H1 (cell line): ENCODE results near the gene LRTM2.

Source experiments
- EZH2 ChIP-seq: fragments of 200-600 bp; sonication (generic); IDR thresholded peaks from 2 replicates; pipeline ENCODE4 v1.7.1; 2012; ENCODE audit warnings: low read depth, mild to moderate bottlenecking, moderate library complexity, low read length, inconsistent platforms; ENCODE audit not compliant: severe bottlenecking
- POLR2A ChIP-seq, 2 experiments: IDR thresholded peaks; 1 replicate in 1 of 2; 2 replicates in 1 of 2; pipeline ENCODE4 v1.6.1; 2011; ENCODE audit warnings: low read depth in 2 of 2, low read length in 2 of 2, mild to moderate bottlenecking in 2 of 2; ENCODE audit errors: control extremely low read depth in 1 of 2
- POLR2AphosphoS5 ChIP-seq: IDR thresholded peaks from 2 replicates; pipeline ENCODE4 v1.6.1; 2011; ENCODE audit warnings: low read depth, low read length
- RAD21 ChIP-seq, 2 experiments: IDR thresholded peaks in 1 of 2; conservative IDR thresholded peaks in 1 of 2; 2 replicates each; pipeline ENCODE4 v1.6.1; 2011; ENCODE audit warnings: low read depth in 2 of 2, low read length in 2 of 2, improper control_type of control experiment in 1 of 2, inconsistent platforms in 1 of 2, mild to moderate bottlenecking in 1 of 2, moderate library complexity in 1 of 2
- RXRA ChIP-seq: IDR thresholded peaks from 2 replicates; pipeline ENCODE4 v1.6.1; 2011; ENCODE audit warnings: low read depth, mild to moderate bottlenecking, low read length, moderate library complexity; ENCODE audit not compliant: insufficient read depth
- TAF1 ChIP-seq: IDR thresholded peaks from 2 replicates; pipeline ENCODE4 v1.6.1; 2011; ENCODE audit warnings: mild to moderate bottlenecking, low read depth, low read length
- YY1 ChIP-seq: IDR thresholded peaks from 2 replicates; pipeline ENCODE4 v1.6.1; 2011; ENCODE audit warnings: low read depth, mild to moderate bottlenecking, low read length
- ZNF274 ChIP-seq: IDR thresholded peaks from 2 replicates; pipeline ENCODE4 v1.7.0; 2012; ENCODE audit warnings: low read length, borderline replicate concordance; ENCODE audit errors: extremely low read depth
- TF ChIP-seq, protein P1 (sequence below): IDR thresholded peaks from 2 replicates; pipeline ENCODE4 v1.6.1; 2012; ENCODE audit warnings: inconsistent platforms
- TF ChIP-seq, protein P2 (sequence below), 3 experiments: IDR thresholded peaks; 1 replicate in 2 of 3; 2 replicates in 1 of 3; pipeline versions ENCODE4 v1.5.1 to v1.6.1; 2011; ENCODE audit warnings: low read length in 3 of 3, mild to moderate bottlenecking in 3 of 3, inconsistent platforms in 2 of 3, low read depth in 1 of 3, moderate library complexity in 1 of 3; ENCODE audit not compliant: insufficient read depth in 1 of 3; ENCODE audit errors: control extremely low read depth in 1 of 3

DNA sequence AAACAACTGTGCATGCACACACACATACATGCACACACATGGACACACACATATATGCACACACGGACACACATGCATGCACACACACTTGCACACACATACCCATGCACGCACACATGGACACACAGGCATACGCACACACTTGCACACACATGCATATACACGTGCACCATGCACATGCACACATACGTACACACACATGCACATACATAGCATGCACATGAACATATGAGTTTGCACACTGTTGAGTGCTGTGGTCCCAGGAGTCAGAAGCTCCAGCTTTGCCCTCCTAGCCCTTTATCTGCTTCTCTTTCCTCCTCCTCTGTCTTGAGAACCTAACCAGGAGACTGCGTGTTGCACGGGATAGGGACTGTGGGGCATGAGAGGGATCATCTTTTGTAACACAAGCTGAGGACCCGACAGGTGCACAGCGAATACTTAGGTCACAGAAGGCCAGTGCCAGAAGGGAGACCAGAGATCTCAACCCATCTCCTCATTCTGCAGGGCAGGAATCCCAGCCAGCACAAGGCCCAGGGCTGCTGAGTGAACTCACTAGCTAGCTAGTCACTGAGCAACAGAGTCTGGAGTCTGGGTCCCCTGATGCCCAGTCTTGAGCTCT is 3.5 kb upstream of the LRTM2 start:
- TF ChIP-seq RAD21 (IDR thresholded peaks at IDR 0.05 in 1 of 2, conservative IDR thresholded peaks at IDR 0.05 in 1 of 2; ENCODE audit: low read depth in 2 of 2, low read length in 2 of 2) (no peak), POLR2A (IDR thresholded peaks at IDR 0.05; ENCODE audit: control extremely low read depth in 1 of 2, low read depth in 2 of 2, low read length in 2 of 2) (no peak), TAF1 (no peak), EZH2 (no peak), POLR2AphosphoS5 (no peak), ZNF274 (no peak), YY1 (no peak), RXRA (no peak)
- TF ChIP-seq, protein P1, sequence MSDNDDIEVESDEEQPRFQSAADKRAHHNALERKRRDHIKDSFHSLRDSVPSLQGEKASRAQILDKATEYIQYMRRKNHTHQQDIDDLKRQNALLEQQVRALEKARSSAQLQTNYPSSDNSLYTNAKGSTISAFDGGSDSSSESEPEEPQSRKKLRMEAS = no peak
- TF ChIP-seq, protein P2, sequence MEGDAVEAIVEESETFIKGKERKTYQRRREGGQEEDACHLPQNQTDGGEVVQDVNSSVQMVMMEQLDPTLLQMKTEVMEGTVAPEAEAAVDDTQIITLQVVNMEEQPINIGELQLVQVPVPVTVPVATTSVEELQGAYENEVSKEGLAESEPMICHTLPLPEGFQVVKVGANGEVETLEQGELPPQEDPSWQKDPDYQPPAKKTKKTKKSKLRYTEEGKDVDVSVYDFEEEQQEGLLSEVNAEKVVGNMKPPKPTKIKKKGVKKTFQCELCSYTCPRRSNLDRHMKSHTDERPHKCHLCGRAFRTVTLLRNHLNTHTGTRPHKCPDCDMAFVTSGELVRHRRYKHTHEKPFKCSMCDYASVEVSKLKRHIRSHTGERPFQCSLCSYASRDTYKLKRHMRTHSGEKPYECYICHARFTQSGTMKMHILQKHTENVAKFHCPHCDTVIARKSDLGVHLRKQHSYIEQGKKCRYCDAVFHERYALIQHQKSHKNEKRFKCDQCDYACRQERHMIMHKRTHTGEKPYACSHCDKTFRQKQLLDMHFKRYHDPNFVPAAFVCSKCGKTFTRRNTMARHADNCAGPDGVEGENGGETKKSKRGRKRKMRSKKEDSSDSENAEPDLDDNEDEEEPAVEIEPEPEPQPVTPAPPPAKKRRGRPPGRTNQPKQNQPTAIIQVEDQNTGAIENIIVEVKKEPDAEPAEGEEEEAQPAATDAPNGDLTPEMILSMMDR (IDR thresholded peaks at IDR 0.05; ENCODE audit: control extremely low read depth in 1 of 3, insufficient read depth in 1 of 3, low read depth in 1 of 3, low read length in 3 of 3) = no peak
